Pancreas (tissue), 10 donors: ENCODE measurements around the gene WBP2NL. TPM values are rescaled to one million over a fixed set of nuclear protein-coding genes. Genes with fewer than 3 reads are reported as not detected.

Experiments
- ATAC-seq, 4 donors: fragments of 200-7000 bp; cut with Tn5 transposase; one replicate each; pipeline versions ENCODE4 v1.8.0 to v1.9.1; 2020; ENCODE audit warnings: mild to moderate bottlenecking in 4 of 4, moderate library complexity in 4 of 4
- DNase-seq, 6 donors: peaks; one replicate each; pipeline ENCODE4 v3.0.0-alpha.2; 2020
- FAIRE-seq: peaks from 2 replicates; lab custom pipeline; 2012; peaks lifted over from hg19 to GRCh38; lab: Jason Lieb, UNC
- H3K27ac ChIP-seq, 4 donors: fragments of 200-600 bp; sonication (generic); 1 replicate in 3 of 4; 2 replicates in 1 of 4; pipeline versions ENCODE4 v1.5.0 to v1.8.0; 2020
- H3K27me3 ChIP-seq, 4 donors: fragments of 200-600 bp; one replicate each; pipeline ENCODE4 v1.8.0; 2021
- H3K36me3 ChIP-seq, 3 donors: fragments of 200-600 bp; sonication (generic) in 1 of 3; one replicate each; pipeline versions ENCODE4 v1.5.0 to v1.8.0; 2020 to 2021
- H3K4me1 ChIP-seq, 3 donors: fragments of 200-600 bp; one replicate each; pipeline ENCODE4 v1.8.0; 2021
- H3K4me3 ChIP-seq, 4 donors: fragments of 200-600 bp; sonication (generic) in 2 of 4; one replicate each; pipeline versions ENCODE4 v1.5.0 to v1.8.0; 2020 to 2021
- H3K9me3 ChIP-seq, 4 donors: fragments of 200-600 bp; one replicate each; pipeline ENCODE4 v1.8.0; 2021
- CTCF ChIP-seq, 4 donors: fragments of 200-600 bp; sonication (generic) in 3 of 4; IDR thresholded peaks; one replicate each; pipeline versions ENCODE4 v1.5.0 to v1.8.0; 2021; ENCODE audit warnings: antibody characterized with exemption in 4 of 4
- WGBS, 2 donors: extraction: QIAGEN DNeasy Blood & Tissue Kit; methylation state at CpG; one replicate each; pipeline ENCODE4 v1.1.7; 2013; 5-methylcytosine and 5-hydroxymethylcytosine counted together
- intact Hi-C, 3 donors: fragments of 100-400 bp; cut with DNase I; formaldehyde crosslinking; loops; one replicate each; pipeline versions ENCODE4 v1.11.1 to v1.14.2; 2022
- polyA plus RNA-seq, 2 donors: library from polyadenylated mRNA; stranded (reverse); fragments of 200-250 nt; gene quantifications; one replicate each; pipeline ENCODE4 v1.2.3, GENCODE V29; 2013
- total RNA-seq, 6 donors: library from RNA; stranded (reverse); fragmentation: NEBNext Ultra II Directional in 4 of 6; extraction: Animal tissue kit (Norgen Biotek cat#: 25700) in 4 of 6; gene quantifications; one replicate each; pipeline versions ENCODE4 v1.2.1 to v1.2.4, GENCODE V29; 2021 to 2023
- donor health status: healthy with polysubstance abuse.
- donor health status: DM: no; HTN: no; CAD: no; lungs with moderate emphysema.
- donor health status: DM: no; HTN: no; CAD: no.
- donor health status: control.
- donor health status: control.
- donor health status: Bipolar disorder and iron deficiency.
- donor health status: DM: yes; HTN: yes; CAD: no.
- donor health status: DM: no; HTN: no; CAD: no.
- donor health status: DM: no; HTN: no; CAD: no.
- donor health status: DM: yes; HTN: yes; CAD: no.

WBP2NL gene
- total and polyA plus RNA-seq, 8 donors: 1.3 to 2.8 (median 1.7) TPM

GRCh38 chr22:42035256-42035655 is 36.7 kb downstream of the WBP2NL start:
- intact Hi-C loops: no loop called here
- DNase-seq: no peak
- FAIRE-seq: no peak
- no peaks in the 10 kb centered on the region for H3K4me1 ChIP-seq
- no peak overlapping the region for H3K4me3 ChIP-seq
- H3K36me3 ChIP-seq: no peaks in the 10 kb centered on the region
- no peaks in the 10 kb centered on the region for H3K9me3 ChIP-seq
- WGBS, 2 donors: 90 to 94% methylated on average over 8 of the region's 8 CpGs
- no peak for TF ChIP-seq CTCF (IDR thresholded peaks at IDR 0.05)
- no peaks in the 10 kb centered on the region for H3K27me3 ChIP-seq
- H3K27ac ChIP-seq: no peak overlapping the region
- ATAC-seq: no peak

GRCh38 chr22:42039271-42039670 is 40.7 kb downstream of the WBP2NL start:
- Histone ChIP-seq H3K36me3 (no peaks in the 10 kb centered on the region), H3K27me3 (no peaks in the 10 kb centered on the region), H3K4me3 (no peak overlapping the region), H3K9me3 (no peaks in the 10 kb centered on the region), H3K27ac (no peak overlapping the region), H3K4me1 (no peaks in the 10 kb centered on the region)
- no peak for ATAC-seq
- DNase-seq: no peak
- intact Hi-C loops: no loop called here
- 91 to 94% methylated on average over 5 of the region's 5 CpGs for WGBS, 2 donors
- no peak for TF ChIP-seq CTCF (IDR thresholded peaks at IDR 0.05)
- FAIRE-seq: no peak

GRCh38 chr22:42041784-42042183 is 43.2 kb downstream of the WBP2NL start:
- FAIRE-seq (no peak), DNase-seq (no peak), ATAC-seq (no peak)
- Histone ChIP-seq H3K9me3 (no peaks in the 10 kb centered on the region), H3K27me3 (no peaks in the 10 kb centered on the region), H3K4me3 (no peak overlapping the region), H3K36me3 (no peaks in the 10 kb centered on the region), H3K4me1 (no peaks in the 10 kb centered on the region), H3K27ac (no peak overlapping the region)
- TF ChIP-seq CTCF (IDR thresholded peaks at IDR 0.05): no peak
- intact Hi-C loops: no loop called here

GRCh38 chr22:42050641-42051180 is 52.1 kb downstream of the WBP2NL start:
- no peak for FAIRE-seq
- Histone ChIP-seq H3K4me1 (no peaks in the 10 kb centered on the region), H3K4me3 (no peak overlapping the region), H3K27me3 (no peaks in the 10 kb centered on the region), H3K27ac (no peak overlapping the region), H3K9me3 (no peaks in the 10 kb centered on the region), H3K36me3 (no peaks in the 10 kb centered on the region)
- TF ChIP-seq CTCF (IDR thresholded peaks at IDR 0.05): no peak
- no peak for ATAC-seq
- intact Hi-C loops: no loop called here
- 68 to 77% methylated on average over 2 of the region's 2 CpGs for WGBS, 2 donors
- DNase-seq: no peak

- no peak overlapping the region for H3K4me3 ChIP-seq
- H3K9me3 ChIP-seq: no peaks in the 10 kb centered on the region
- H3K27me3 ChIP-seq: no peaks in the 10 kb centered on the region
- no peak for TF ChIP-seq CTCF (IDR thresholded peaks at IDR 0.05)
- H3K36me3 ChIP-seq: no peaks in the 10 kb centered on the region
- H3K27ac ChIP-seq: no peak overlapping the region
- no peaks in the 10 kb centered on the region for H3K4me1 ChIP-seq
- ATAC-seq (no peak), DNase-seq (no peak), FAIRE-seq (no peak)
- intact Hi-C loops: no loop called here
- WGBS, 2 donors: 81% methylated on average over 3 of the region's 3 CpGs
Observed at GRCh38 chr22:42052765-42053164, 54.2 kb downstream of the WBP2NL start.
